Muscle layer of colon (tissue), 2 donors: ENCODE results near the gene SAP30.

Source experiments
- H3K27ac ChIP-seq: one replicate; pipeline ENCODE4 v1.7.0; 2013; ENCODE audit warnings: low read depth, mild to moderate bottlenecking, low read length, moderate library complexity
- H3K27me3 ChIP-seq, 2 donors: one replicate each; pipeline ENCODE4 v1.7.0; 2013; ENCODE audit warnings: low read length in 2 of 2, mild to moderate bottlenecking in 2 of 2; ENCODE audit not compliant: insufficient read depth in 2 of 2, control insufficient read depth in 1 of 2
- H3K36me3 ChIP-seq: one replicate; pipeline ENCODE4 v1.7.0; 2013; ENCODE audit warnings: mild to moderate bottlenecking, low read length; ENCODE audit not compliant: insufficient read depth
- H3K4me1 ChIP-seq: one replicate; pipeline ENCODE4 v1.7.0; 2013; ENCODE audit warnings: mild to moderate bottlenecking, low read length; ENCODE audit not compliant: insufficient read depth
- H3K4me3 ChIP-seq, 2 donors: one replicate each; pipeline ENCODE4 v1.7.0; 2013; ENCODE audit warnings: low read length in 2 of 2, low read depth in 1 of 2, mild to moderate bottlenecking in 1 of 2, moderate library complexity in 1 of 2
- H3K9ac ChIP-seq: one replicate; pipeline ENCODE4 v1.7.0; 2013; ENCODE audit warnings: low read length
- H3K9me3 ChIP-seq: one replicate; pipeline ENCODE4 v1.7.0; 2013; ENCODE audit warnings: mild to moderate bottlenecking, low read length
- donor health status: abdominal sarcoma.
- donor health status: Adenocarcinoma of cecum.

The SAP30 gene

DNA sequence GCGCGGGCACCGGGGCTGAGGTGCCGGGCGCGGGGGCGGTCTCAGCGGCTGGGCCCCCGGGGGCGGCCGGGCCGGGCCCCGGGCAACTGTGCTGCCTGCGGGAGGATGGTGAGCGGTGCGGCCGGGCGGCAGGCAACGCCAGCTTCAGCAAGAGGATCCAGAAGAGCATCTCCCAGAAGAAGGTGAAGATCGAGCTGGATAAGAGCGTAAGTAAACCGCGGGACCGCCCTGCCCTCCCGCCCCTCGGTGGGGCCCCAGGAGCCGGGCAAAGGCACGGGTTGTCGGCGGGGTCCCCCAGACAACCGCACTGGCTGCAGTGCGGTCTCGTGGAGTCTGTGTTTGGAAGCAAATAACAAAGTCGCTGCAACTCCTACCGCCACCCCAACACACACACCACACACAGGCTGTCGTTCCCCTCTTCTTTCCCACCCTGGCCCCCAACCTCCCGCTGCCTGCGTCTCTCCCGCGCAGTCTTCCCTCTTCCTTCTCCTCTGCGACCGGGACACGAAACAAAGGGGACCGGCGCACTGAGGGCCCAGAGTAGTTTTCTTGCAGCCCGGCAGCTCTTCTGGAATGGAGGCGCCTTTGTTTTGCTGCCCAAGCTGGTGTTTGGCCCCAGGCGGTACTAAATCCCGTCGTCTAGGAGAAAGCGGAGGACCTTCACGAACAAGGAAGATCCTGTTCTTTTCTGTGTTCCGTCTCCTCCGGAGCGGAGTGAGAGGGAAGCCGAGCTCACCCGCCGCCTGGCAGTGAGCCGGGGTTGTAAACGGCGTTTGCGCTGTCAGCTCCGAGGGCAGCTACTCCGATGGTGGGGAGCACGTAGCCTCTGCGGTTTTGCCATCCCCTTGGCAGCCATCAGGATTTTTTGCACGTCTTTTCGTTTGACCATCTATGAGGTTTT, 788 bp downstream of the SAP30 start:
- peaks cover 21% of the 10 kb centered on the region for H3K4me1 ChIP-seq
- H3K9me3 ChIP-seq, result no peaks in the 10 kb centered on the region
- peak overlapping the region; percentile 99 for H3K27ac ChIP-seq
- no peaks in the 10 kb centered on the region for H3K36me3 ChIP-seq
- H3K27me3 ChIP-seq, result no peaks in the 10 kb centered on the region
- H3K4me3 ChIP-seq, result peak overlapping the region; percentile 93 to 96
- peak overlapping the region; percentile 81 for H3K9ac ChIP-seq

DNA sequence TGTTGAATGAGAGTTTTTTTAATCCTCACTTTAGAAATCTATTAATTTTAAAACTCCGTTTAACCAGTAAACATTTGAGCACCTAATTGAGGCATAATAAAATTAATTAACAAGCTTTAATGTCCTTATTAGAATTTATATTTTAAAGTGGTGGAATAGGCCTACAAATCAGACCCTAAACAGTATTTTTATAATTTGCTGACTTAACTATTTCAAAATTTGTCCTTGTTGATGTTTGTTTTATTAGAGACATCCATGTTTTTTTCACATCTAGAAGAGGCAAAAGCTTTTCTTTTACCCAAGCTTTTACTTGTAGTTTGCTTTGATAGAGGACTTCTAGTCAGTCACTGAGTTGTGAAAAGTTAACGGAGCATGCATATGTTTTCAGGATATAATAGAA, 3.8 kb downstream of the SAP30 start:
- no peak overlapping the region for H3K4me3 ChIP-seq
- H3K27ac ChIP-seq, result no peak overlapping the region
- H3K4me1 ChIP-seq, result peaks cover 11% of the 10 kb centered on the region

DNA sequence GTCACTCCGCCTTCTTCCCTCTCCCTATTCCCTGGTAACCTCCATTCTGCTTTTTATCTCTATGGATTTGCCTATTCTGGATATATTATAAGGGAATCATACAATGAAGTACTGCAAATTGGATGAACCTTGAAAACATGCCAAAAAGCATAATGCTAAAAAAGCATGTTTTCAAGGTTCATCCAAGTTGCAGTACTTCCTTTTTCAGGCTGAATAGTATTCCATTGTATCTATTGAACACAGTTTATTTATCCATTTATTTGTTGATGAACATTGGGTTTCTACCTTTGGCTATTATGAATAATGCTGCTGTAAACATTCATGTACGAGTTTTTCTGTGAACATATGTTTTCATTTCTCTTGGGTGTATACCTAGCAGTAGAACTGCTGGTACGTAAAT, 9.2 kb downstream of the SAP30 start:
- no peaks in the 10 kb centered on the region for H3K9me3 ChIP-seq
- peak overlapping the region; percentile 36 for H3K9ac ChIP-seq
- H3K4me1 ChIP-seq, result peaks cover 6% of the 10 kb centered on the region
- no peaks in the 10 kb centered on the region for H3K27me3 ChIP-seq
- no peak overlapping the region for H3K4me3 ChIP-seq
- peaks cover 4% of the 10 kb centered on the region for H3K36me3 ChIP-seq
- H3K27ac ChIP-seq, result no peak overlapping the region

More for the DNA sequence above, 3.8 kb downstream of the SAP30 start:
- H3K9ac ChIP-seq, result no peak overlapping the region
- no peaks in the 10 kb centered on the region for H3K36me3 ChIP-seq
- no peaks in the 10 kb centered on the region for H3K9me3 ChIP-seq
- H3K27me3 ChIP-seq, result no peaks in the 10 kb centered on the region

DNA sequence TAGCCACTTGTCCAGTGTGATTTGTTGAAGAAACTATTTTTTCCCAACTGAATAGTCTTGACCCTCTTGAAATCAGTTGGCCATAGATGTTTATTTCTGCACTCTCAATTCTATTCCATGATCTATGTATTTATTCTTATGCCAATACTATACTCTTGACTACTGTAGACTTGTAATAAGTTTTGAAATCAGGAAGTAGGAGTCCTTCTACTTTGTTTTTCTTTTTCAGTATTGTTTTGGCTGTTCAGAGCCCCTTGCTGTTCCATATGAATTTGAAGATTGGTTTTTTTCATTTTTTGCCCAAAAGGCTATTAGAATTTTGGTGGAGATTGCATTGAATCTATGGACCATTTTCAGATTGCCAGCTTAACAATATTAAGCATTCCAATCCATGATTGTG, 10.2 kb downstream of the SAP30 start:
- Histone ChIP-seq H3K27ac (no peak overlapping the region), H3K4me1 (peaks cover 6% of the 10 kb centered on the region), H3K4me3 (no peak overlapping the region), H3K36me3 (peaks cover 4% of the 10 kb centered on the region), H3K9me3 (no peaks in the 10 kb centered on the region), H3K27me3 (no peaks in the 10 kb centered on the region), H3K9ac (no peak overlapping the region)

DNA sequence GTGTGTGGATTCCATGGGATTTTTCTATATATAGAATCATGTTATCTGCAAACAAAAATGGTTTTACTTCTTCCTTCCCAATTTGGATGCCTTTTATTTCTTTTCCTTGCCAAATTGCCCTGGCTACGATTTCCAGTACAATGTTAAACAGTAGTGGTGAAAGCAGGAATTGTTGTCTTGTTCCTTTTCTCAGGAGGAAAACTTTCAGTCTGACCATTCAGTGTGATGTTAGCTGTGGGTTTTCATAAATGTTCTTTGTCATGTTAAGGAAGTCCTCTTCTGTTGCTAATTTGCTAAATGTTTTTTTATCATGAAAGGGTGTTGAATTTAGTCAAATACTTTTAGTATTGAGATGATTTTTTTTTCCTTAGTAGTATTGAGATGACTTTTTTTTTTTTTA, 10.9 kb downstream of the SAP30 start:
- H3K4me3 ChIP-seq, result no peak overlapping the region
- peaks cover 6% of the 10 kb centered on the region for H3K4me1 ChIP-seq
- H3K9ac ChIP-seq, result no peak overlapping the region
- H3K36me3 ChIP-seq, result peaks cover 4% of the 10 kb centered on the region
- no peak overlapping the region for H3K27ac ChIP-seq
- H3K27me3 ChIP-seq, result no peaks in the 10 kb centered on the region
- no peaks in the 10 kb centered on the region for H3K9me3 ChIP-seq

DNA sequence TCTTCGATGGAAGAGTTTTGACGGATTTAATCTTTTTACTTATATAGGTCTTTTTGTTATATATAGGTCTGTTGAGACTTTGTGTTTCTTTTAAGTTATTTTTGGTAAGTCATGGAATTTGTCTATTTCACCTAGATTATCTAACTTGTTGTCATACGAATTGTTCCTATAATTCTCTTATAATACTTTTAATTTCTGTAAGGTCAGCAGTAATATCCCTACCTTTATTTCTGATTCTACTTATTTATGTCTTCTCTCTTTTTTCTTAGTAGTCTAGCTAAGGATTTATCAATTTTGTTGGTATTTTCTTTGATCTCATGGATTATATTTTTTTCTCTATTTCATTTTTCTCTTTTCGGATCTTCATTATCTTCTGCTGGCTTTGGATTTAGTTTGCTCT, 11.6 kb downstream of the SAP30 start:
- H3K9ac ChIP-seq, result no peak overlapping the region
- H3K36me3 ChIP-seq, result peaks cover 4% of the 10 kb centered on the region
- H3K27ac ChIP-seq, result no peak overlapping the region
- H3K9me3 ChIP-seq, result no peaks in the 10 kb centered on the region
- peaks cover 6% of the 10 kb centered on the region for H3K4me1 ChIP-seq
- H3K4me3 ChIP-seq, result no peak overlapping the region
- no peaks in the 10 kb centered on the region for H3K27me3 ChIP-seq

DNA sequence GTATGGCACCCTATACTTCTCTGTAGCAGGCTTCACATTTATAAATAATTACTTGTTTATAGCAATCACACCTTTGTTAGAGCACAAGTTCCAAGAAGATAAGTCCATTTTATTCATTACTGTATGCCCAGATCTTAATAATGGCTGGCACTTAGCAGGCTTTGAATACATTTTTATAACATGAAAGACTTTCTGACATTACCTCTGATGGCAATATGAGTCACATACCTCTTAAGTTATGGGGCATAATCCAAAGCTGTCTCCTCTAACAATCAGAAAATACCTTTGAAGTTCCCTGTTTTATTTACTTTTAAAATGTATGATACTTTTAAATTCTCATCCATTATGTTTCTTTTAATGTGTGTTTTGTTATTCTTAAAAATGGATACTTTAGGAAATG, 16.0 kb downstream of the SAP30 start:
- peaks cover 1% of the 10 kb centered on the region for H3K4me1 ChIP-seq
- H3K4me3 ChIP-seq, result no peak overlapping the region
- no peaks in the 10 kb centered on the region for H3K9me3 ChIP-seq
- no peak overlapping the region for H3K27ac ChIP-seq
- H3K27me3 ChIP-seq, result no peaks in the 10 kb centered on the region
- H3K9ac ChIP-seq, result no peak overlapping the region
- H3K36me3 ChIP-seq, result peaks cover 8% of the 10 kb centered on the region

DNA sequence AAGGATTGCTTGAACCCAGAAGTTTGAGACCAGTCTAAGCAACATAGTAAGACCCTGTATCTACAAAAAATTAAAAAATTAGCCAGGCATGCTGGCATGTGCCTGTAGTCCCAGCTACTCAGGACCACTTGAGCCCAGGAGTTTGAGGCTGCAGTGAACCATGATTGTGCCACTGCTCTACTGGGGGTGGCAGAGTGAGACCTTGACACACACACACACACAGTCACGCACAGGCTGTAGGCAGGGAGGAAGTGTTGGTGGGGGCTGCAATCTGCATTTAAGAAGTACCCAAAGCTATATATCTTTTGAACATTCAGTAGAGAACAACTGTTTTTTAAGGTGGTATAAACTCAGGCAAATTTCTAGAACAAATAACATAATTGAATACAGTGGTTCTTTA, 20.9 kb downstream of the SAP30 start:
- no peaks in the 10 kb centered on the region for H3K4me1 ChIP-seq
- no peak overlapping the region for H3K9ac ChIP-seq
- no peaks in the 10 kb centered on the region for H3K9me3 ChIP-seq
- H3K4me3 ChIP-seq, result no peak overlapping the region
- no peak overlapping the region for H3K27ac ChIP-seq
- no peaks in the 10 kb centered on the region for H3K27me3 ChIP-seq
- peaks cover 4% of the 10 kb centered on the region for H3K36me3 ChIP-seq

DNA sequence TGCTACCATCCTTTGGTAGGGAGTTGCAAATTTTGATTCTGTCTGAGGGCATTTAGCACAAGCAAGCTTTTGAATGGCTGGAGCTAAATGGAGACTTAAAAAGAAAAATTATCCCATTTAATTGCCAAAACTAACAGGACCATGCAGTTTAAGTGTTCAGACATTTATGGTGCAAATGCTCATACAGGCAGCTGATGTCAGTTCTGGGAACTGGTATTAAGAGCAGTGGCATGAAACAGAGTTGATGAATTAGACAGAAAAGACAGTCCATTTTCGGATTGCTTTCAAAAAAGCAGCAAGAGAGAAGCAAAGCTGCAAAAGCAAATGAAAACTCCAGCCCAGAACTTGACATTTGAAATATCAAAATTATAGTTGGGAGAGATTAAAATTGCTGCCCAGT, 26.9 kb downstream of the SAP30 start:
- Histone ChIP-seq H3K9ac (no peak overlapping the region), H3K36me3 (no peaks in the 10 kb centered on the region), H3K4me1 (peaks cover 22% of the 10 kb centered on the region), H3K27ac (no peak overlapping the region), H3K4me3 (no peak overlapping the region), H3K9me3 (no peaks in the 10 kb centered on the region), H3K27me3 (no peaks in the 10 kb centered on the region)

DNA sequence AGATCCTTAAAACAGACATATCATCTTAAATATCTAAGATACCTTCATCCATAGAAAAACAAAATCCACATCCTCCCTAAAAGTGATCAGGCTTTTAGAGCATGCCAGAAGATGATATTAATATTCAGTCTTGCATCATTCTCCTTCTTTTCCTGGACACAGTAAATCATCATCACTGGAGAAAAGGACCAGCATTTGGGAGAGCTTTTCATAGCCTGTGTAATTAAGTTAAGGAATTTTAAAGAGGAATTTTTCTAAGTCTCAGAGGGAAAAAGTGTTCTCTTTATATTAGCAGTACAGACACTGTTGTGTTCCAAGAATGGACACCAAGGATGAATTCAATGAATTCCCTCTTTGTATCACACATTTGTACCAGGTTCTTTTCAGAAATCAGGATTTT, 27.5 kb downstream of the SAP30 start:
- no peaks in the 10 kb centered on the region for H3K36me3 ChIP-seq
- peak overlapping the region; percentile 9 to 30 for H3K4me3 ChIP-seq
- no peaks in the 10 kb centered on the region for H3K27me3 ChIP-seq
- H3K27ac ChIP-seq, result peak overlapping the region; percentile 62
- no peaks in the 10 kb centered on the region for H3K9me3 ChIP-seq
- H3K9ac ChIP-seq, result no peak overlapping the region
- H3K4me1 ChIP-seq, result peaks cover 22% of the 10 kb centered on the region

DNA sequence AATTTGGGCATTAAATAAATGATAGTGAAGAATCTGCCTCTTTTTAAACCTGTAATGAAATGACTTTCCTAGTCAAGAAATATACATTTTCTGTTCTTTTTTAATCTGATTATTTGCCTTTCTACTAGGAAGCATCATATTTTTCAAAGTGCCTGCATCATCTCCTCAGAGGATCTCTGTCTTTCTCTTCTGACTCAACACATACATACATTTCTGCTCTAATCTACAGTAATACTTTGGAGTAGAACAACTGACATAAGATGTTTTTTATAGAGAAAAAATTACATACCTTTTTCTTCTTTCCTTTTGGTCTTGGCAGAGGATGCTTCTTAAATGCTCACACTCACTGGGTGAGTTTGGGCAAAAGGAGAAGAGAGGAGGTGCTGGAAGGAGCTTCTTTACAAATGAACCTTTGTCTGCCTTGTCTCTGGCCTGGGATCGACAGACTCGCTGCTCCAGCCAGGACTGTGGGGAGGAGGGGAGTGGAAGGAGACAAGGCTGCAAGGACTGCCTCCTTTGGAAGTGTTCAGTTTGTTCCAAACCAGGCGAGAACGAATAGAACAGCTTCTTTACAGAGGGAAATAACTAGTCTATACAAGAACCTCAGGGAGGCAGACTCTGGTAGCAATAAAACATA, 28.1 kb downstream of the SAP30 start, which contains the start of gene SCRG1:
Gene SCRG1, minus strand, starts transcription at position 338 of the 637 bp plus-strand sequence. CDS start 7,702 bp downstream, outside the sequence.
- Histone ChIP-seq H3K27me3 (no peaks in the 10 kb centered on the region), H3K4me1 (peaks cover 22% of the 10 kb centered on the region), H3K9me3 (no peaks in the 10 kb centered on the region), H3K36me3 (peaks cover 2% of the 10 kb centered on the region), H3K4me3 (peak within 1 kb of the TSS; percentile 9 to 30), H3K9ac (no peak within 1 kb of the TSS), H3K27ac (peak within 1 kb of the TSS; percentile 62)
